Measurements from ENCODE around the gene PCBP3.
"Not testable (repeated sequence)": the region's sequence is repeated elsewhere in the genome, so short reads cannot be mapped to it uniquely, and the experiment has no call there.

Gene PCBP3

GRCh38 chr21:45975020-45975666, 331.6 kb downstream of the PCBP3 start:
- intact Hi-C loops (cut with DNase I) = no loop called here
- DNase-seq = peak in 2 of 10 donors; percentile 89 to 90

DNA sequence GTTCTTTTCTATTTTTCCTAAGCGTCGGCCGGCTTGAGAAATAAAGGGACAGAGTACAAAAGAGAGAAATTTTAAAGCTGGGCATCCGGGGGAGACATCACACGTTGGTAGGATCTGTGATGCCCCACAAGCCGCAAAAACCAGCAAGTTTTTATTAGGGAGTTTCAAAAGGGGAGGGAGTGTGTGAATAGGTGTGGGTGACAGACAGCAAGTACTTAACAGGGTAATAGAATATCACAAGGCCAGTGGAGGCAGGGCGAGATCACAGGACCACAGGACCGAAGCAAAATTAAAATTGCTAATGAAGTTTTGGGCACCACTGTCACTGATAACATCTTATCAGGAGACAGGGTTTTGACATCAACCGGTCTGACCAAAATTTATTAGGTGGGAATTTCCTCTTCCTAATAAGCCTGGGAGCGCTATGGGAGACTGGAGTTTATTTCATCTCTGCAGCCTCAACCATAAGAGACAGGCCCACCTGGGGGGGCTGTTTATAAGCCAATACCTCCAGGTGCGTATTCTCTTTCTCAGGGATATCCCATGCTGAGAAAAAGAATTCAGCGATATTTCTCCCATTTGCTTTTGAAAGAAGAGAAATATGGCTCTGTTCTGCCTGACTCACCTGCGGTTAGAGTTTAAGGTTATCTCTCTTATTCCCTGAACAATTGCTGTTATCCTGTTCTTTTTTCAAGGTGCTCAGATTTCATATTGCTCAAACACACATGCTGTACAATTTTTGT, 332.3 kb downstream of the PCBP3 start:
- intact Hi-C loops (cut with DNase I); DNase-seq: not testable (repeated sequence)

GRCh38 chr21:45976701-45977311, 333.3 kb downstream of the PCBP3 start:
- intact Hi-C loops (cut with DNase I) = no loop called here
- DNase-seq = no peak

GRCh38 chr21:45977396-45977795, 333.9 kb downstream of the PCBP3 start:
- no peak for DNase-seq
- intact Hi-C loops (cut with DNase I) = no loop called here

DNA sequence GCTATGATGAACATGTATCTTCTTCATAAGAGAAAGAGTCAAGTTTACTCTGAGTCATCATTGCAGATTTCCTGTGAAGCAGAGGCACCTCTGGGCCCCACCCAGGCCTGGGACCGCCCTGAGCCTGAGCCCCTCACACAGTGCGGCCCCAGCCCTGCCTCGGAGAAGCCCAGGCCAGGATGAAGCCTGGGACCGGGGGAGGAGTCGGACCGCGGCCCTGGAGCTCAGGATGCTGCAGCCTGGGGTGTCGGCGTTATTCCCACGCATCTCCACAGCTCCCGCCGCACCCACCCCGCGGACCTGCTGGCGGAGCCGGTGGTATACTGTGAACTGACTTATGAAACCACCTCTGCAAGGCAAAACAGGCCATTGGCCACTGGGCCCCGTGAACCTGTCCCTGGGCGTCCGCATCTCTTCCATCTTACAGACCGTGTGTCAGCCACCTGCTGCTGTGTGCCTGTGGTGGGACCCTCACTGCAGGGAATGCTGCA, 335.7 kb downstream of the PCBP3 start:
- DNase-seq = peak in 5 of 10 donors; percentile 9 to 85 (median 77)
- intact Hi-C loops (cut with DNase I) = no loop called here

DNA sequence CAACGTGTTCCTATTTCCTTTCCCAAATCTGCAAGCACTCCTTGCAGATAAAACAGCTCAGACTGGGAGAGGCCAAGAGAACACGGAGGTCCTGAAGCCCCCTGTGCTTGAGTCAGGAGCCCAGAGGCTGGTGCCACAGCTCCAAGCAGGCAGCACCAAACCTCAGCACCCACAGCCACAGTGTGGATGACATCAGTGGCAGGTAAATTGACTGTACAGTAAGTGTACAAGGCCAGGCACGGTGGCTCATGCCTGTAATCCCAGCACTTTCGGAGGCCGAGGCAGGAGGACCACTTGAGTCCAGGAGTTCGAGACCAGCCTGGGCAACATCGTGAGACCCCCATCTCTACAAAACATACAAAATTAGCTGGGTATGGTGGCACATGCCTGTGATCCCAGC, 336.1 kb downstream of the PCBP3 start:
- intact Hi-C loops (cut with DNase I) = no loop called here
- DNase-seq = peak in 3 of 10 donors; percentile 7 to 52 (median 43)

DNA sequence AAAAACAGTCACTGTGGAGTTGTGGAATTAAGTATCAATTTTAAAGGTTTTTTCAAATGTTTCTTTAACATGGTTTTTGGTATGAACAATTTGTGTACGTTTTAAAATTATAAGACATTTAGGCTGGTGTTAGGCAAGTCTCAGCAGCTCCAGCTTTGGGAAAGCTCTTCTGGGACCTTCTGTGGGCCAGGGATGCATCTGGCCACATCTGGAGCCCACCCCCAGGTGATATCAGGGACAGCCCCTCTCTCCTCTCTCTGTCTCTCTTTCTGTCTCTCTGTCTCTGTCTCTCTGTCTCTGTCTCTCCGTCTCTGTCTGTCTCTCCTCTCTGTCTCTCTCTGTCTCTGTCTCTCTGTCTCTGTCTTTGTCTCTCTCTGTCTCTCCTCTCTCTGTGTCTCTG, 336.7 kb downstream of the PCBP3 start:
- intact Hi-C loops (cut with DNase I) = no loop called here
- no peak for DNase-seq

DNA sequence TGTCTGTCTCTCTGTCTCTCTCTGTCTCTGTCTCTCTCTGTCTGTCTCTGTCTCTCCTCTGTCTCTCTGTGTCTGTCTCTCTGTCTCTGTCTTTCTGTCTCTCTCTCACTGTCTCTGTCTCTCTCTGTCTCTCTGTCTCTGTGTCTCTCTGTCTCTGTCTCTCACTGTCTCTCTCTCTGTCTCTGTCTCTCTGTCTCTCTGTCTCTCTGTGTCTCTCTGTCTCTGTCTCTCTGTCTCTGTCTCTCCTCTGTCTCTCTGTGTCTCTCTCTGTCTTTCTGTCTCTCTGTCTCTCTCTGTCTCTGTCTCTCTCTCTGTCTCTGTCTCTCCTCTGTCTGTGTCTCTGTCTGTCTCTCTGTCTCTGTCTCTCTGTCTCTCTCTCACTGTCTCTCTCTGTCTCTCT, 337.2 kb downstream of the PCBP3 start:
- no peak for DNase-seq
- intact Hi-C loops (cut with DNase I) = no loop called here

DNA sequence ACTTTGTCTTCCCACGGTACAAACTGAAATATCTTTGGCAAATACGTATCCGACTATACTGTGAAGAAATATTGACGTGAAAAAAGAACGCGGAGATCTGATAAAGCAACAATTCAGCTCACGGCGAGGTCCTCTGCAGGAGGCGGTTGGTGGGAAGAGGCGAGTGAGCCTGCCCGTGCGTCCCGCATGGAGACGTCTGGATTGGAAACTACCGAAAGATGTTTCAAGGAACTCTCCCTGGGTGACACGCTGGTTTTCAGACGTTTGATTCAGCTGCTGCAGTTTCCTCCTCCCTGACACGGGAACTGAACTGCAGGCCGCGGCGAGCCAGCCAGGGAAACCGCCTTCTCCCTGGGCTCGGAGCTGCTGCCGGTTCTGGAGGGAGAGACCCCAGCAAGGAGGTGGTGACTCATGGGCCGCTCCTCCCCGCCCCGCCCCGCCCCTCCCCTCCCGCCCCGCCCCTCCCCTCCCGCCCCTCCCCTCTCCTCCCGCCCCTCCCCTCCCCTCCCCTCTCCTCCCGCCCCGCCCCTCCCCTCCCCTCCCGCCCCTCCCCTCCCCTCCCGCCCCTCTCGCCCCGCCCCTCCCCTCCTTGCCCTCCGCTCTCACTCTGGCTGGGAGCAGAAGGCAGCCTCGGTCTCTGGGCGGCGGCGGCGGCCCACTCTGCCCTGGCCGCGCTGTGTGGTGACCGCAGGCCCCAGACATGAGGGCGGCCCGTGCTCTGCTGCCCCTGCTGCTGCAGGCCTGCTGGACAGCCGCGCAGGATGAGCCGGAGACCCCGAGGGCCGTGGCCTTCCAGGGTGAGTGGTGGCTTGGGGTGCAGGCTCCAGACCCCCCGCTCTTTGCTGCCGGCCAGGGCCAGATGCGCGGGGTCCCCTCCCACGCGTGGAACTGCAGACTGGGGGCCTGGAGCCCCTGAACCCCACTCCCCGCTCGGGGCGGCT, 337.9 kb downstream of the PCBP3 start, which contains the start of gene COL6A1:
COL6A1 (plus strand) TSS at position 620 of the 941 bp plus-strand sequence; CDS start at position 701, 81 bp downstream.
- intact Hi-C loops (cut with DNase I) = no loop called here
- peak; percentile 33 to 95 (median 52) for DNase-seq

DNA sequence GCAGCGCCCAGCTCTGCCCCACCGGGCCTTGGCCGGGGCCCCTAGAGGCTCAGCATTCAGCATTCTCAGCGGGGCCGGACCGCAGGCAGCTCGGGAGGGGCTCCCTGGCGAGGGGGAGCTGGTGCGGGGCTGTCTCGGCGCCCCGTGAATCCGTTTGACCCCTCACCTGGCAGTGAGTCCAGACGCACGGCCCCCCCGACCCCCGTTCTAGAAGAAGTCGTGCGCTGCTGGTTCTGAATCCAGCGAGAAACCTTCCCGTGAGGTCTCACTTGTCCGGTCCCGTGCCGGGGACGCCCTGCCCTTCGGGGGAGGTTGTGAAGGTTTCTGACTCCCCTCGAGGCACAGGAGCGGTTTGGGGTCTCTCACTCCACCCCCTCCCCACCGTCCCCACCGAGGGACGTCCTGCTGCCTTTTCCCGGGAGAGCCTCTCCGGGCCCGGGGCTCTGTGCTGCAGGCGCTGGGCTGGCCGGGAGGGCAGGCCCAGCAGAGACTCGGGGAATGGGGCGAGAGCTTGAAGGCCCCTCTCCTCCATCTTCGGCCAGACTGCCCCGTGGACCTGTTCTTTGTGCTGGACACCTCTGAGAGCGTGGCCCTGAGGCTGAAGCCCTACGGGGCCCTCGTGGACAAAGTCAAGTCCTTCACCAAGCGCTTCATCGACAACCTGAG, 338.7 kb downstream of the PCBP3 start:
- DNase-seq = peak in 5 of 10 donors; percentile 7 to 80 (median 19)
- intact Hi-C loops (cut with DNase I) = no loop called here

DNA sequence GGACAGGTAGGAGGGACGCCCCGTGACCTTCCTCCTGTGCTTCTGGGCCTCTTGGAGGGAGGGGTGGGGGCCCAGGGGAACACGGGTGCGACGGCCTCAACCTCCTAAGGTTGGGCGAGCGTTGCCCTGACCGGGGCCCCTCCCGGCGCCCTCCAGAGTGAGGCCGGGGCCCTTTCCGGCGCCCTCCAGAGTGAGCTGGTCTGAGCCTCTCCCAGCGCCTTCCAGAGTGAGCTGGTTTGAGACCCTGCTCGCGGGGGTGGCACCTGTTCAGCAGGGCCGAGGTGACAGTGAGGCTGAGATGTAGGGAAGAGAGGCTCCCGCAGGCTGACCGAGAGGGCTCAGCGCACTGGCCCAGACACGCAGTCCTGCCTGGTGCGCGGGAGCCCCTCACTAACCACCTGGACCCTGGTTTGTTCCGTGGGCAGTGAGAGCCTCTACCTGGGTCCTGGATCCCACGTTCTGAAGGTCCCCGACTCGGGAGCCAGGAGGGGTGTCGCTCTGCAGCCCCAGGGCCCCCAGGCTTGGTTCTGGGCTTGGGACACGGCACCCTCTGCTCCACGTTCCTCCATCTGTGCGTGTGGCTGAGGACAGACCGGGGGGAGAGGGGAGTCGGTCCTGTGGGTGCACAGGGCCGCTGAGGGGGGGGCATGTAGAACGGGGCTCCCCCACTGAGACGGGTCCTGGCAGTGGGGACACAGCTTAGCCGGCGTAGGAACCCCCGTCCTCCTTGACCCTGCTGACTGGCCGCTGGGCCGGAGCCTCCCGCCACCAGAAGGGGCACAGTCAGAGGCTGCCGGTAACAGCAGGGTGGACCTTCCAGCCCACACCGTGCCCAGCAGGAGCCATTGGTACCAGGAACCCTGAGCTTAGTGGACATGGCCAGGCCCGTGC, 339.5 kb downstream of the PCBP3 start:
- intact Hi-C loops (cut with DNase I) = no loop called here
- DNase-seq = peak in 8 of 10 donors; percentile 5 to 87 (median 16)

DNA sequence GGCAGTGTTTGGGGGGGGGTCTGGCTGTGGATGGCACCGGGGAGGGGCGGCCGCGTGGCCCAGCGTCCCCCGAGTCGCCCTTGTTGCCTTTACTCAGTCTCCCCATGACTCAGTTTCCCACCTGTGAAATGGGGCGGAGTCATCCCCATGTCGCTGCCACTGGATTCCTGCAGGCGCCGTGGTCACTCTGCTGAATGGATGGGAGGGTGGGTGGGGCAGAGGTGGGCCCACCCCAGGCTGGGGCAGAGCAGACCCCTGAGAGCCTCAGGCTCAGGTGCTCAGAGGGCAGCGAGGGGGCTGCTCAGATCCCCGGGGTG, 340.1 kb downstream of the PCBP3 start:
- peak in 1 of 10 donors; percentile 44 for DNase-seq
- intact Hi-C loops (cut with DNase I) = no loop called here

- DNase-seq = peak in 6 of 10 donors; percentile 3 to 87 (median 46)
- intact Hi-C loops (cut with DNase I) = no loop called here
Observed at GRCh38 chr21:45983981-45984551, 340.5 kb downstream of the PCBP3 start.

- intact Hi-C loops (cut with DNase I) = no loop called here
- no peak for DNase-seq
Observed at GRCh38 chr21:45984584-45985095, 341.1 kb downstream of the PCBP3 start.

GRCh38 chr21:45985471-45986315, 342.2 kb downstream of the PCBP3 start:
- DNase-seq = peak in 7 of 10 donors; percentile 3 to 80 (median 19)
- intact Hi-C loops (cut with DNase I) = no loop called here

GRCh38 chr21:45986316-45987051, 343.0 kb downstream of the PCBP3 start:
- intact Hi-C loops (cut with DNase I) = no loop called here
- DNase-seq = peak in 2 of 10 donors; percentile 68 to 76

Measured in posterior cingulate gyrus (tissue), 11 donors.